CD14-positive monocyte (primary cell): ENCODE measurements around the gene NARF. TPM values are rescaled to one million over a fixed set of nuclear protein-coding genes. Genes with fewer than 3 reads are reported as not detected.

Source experiments
- DNase-seq, 3 donors: peaks; one replicate each; pipeline ENCODE4 v3.0.0-alpha.2; 2011 to 2022
- H2AFZ ChIP-seq: 2 replicates; pipeline ENCODE4 v1.6.0; 2012; ENCODE audit warnings: mild to moderate bottlenecking, low read depth, low read length, inconsistent platforms; ENCODE audit not compliant: insufficient read depth, poor library complexity, severe bottlenecking
- H3K27ac ChIP-seq, 2 donors: 1 replicate in 1 of 2; 2 replicates in 1 of 2; pipeline ENCODE4 v1.5.1; 2012 to 2013; ENCODE audit warnings: low read length in 2 of 2, control low read depth in 1 of 2, inconsistent platforms in 1 of 2, low read depth in 1 of 2, mild to moderate bottlenecking in 1 of 2
- H3K27me3 ChIP-seq, 2 donors: one replicate each; pipeline versions ENCODE4 v1.6.0 to v1.6.1; 2011 to 2013; ENCODE audit warnings: low read length in 2 of 2; ENCODE audit not compliant: control insufficient read depth in 2 of 2, insufficient read depth in 2 of 2
- H3K36me3 ChIP-seq, 2 donors: replicated peaks in 1 of 2; 1 replicate in 1 of 2; 2 replicates in 1 of 2; pipeline versions ENCODE4 v1.5.1 to v1.6.1; 2012 to 2013; ENCODE audit warnings: low read length in 2 of 2, control low read depth in 1 of 2, inconsistent platforms in 1 of 2, mild to moderate bottlenecking in 1 of 2; ENCODE audit not compliant: insufficient read depth in 2 of 2, control insufficient read depth in 1 of 2
- H3K4me1 ChIP-seq, 2 donors: 1 replicate in 1 of 2; 2 replicates in 1 of 2; pipeline versions ENCODE4 v1.5.1 to v1.6.1; 2012 to 2013; ENCODE audit warnings: low read length in 2 of 2, control low read depth in 1 of 2, inconsistent platforms in 1 of 2, mild to moderate bottlenecking in 1 of 2, moderate library complexity in 1 of 2; ENCODE audit not compliant: insufficient read depth in 2 of 2, control insufficient read depth in 1 of 2
- H3K4me2 ChIP-seq: replicated peaks from 2 replicates; pipeline ENCODE3; 2012; ENCODE audit warnings: low read length, moderate library complexity, mild to moderate bottlenecking; ENCODE audit not compliant: poor library complexity, severe bottlenecking; ENCODE audit errors: extremely low read depth
- H3K4me3 ChIP-seq, 3 experiments: fragments of 200-600 bp in 1 of 3; sonication (generic) in 1 of 3; replicated peaks in 1 of 3; 1 replicate in 2 of 3; 2 replicates in 1 of 3; pipeline ENCODE4 v1.5.1; 2011 to 2013; ENCODE audit warnings: low read length in 3 of 3, mild to moderate bottlenecking in 3 of 3, control low read depth in 2 of 3, low read depth in 2 of 3, inconsistent platforms in 1 of 3, moderate library complexity in 1 of 3
- H3K79me2 ChIP-seq: 2 replicates; pipeline ENCODE4 v1.6.0; 2012; ENCODE audit warnings: mild to moderate bottlenecking, control low read depth, inconsistent platforms, low read length, moderate library complexity; ENCODE audit not compliant: insufficient read depth
- H3K9ac ChIP-seq: 2 replicates; pipeline ENCODE4 v1.6.0; 2017; ENCODE audit warnings: low read length, mild to moderate bottlenecking; ENCODE audit not compliant: insufficient read depth, poor library complexity, severe bottlenecking
- H3K9me3 ChIP-seq, 2 donors: replicated peaks in 1 of 2; 1 replicate in 1 of 2; 2 replicates in 1 of 2; pipeline versions ENCODE4 v1.5.1 to v1.6.1; 2012 to 2013; ENCODE audit warnings: low read length in 2 of 2, control low read depth in 1 of 2; ENCODE audit not compliant: control insufficient read depth in 1 of 2, insufficient read depth in 1 of 2
- H4K20me1 ChIP-seq: 2 replicates; pipeline ENCODE4 v1.6.0; 2012; ENCODE audit warnings: mild to moderate bottlenecking, low read length, control low read depth, moderate library complexity; ENCODE audit not compliant: insufficient read depth
- H3K27ac Mint-ChIP-seq, 7 donors: one replicate each; pipeline ENCODE4 v1.8.0; 2020; ENCODE audit warnings: mild to moderate bottlenecking in 7 of 7, mixed read lengths in 7 of 7, moderate library complexity in 6 of 7, inconsistent platforms in 2 of 7
- H3K27me3 Mint-ChIP-seq, 3 donors: one replicate each; pipeline ENCODE4 v1.8.0; 2021 to 2022; ENCODE audit warnings: low read depth in 3 of 3, mild to moderate bottlenecking in 3 of 3, mixed read lengths in 3 of 3, moderate library complexity in 3 of 3, inconsistent platforms in 1 of 3
- H3K36me3 Mint-ChIP-seq, 2 donors: one replicate each; pipeline ENCODE4 v1.8.0; 2020; ENCODE audit warnings: mixed read lengths in 2 of 2, inconsistent platforms in 1 of 2, mild to moderate bottlenecking in 1 of 2
- H3K4me1 Mint-ChIP-seq: one replicate; pipeline ENCODE4 v1.8.0; 2020; ENCODE audit warnings: mild to moderate bottlenecking, mixed read lengths
- H3K4me3 Mint-ChIP-seq, 2 donors: one replicate each; pipeline ENCODE4 v1.8.0; 2020; ENCODE audit warnings: mild to moderate bottlenecking in 2 of 2, mixed read lengths in 2 of 2, moderate library complexity in 1 of 2
- H3K9me3 Mint-ChIP-seq, 7 donors: one replicate each; pipeline ENCODE4 v1.8.0; 2020 to 2022; ENCODE audit warnings: mixed read lengths in 7 of 7, mild to moderate bottlenecking in 6 of 7, moderate library complexity in 6 of 7, inconsistent platforms in 2 of 7
- CTCF ChIP-seq: fragments of 200-600 bp; IDR thresholded peaks from one replicate; pipeline ENCODE4 v1.8.0; 2022; ENCODE audit warnings: antibody characterized with exemption, mild to moderate bottlenecking
- WGBS: methylation state at CpG from one replicate; pipeline ENCODE4 v1.1.5; 2013; ENCODE audit warnings: missing lambda C conversion rate; ENCODE audit not compliant: insufficient coverage; 5-methylcytosine and 5-hydroxymethylcytosine counted together
- intact Hi-C, 2 donors: fragments of 100-400 bp; cut with micrococcal nuclease; formaldehyde crosslinking; loops; one replicate each; pipeline versions ENCODE4 v1.15.0 to v1.15.1; 2023
- polyA minus RNA-seq: library from RNA; depleted of rRNA, polyadenylated mRNA; stranded (reverse); fragments of >200 nt; gene quantifications from 2 replicates; pipeline ENCODE4 v1.2.3, GENCODE V29; 2012
- polyA plus RNA-seq, 3 donors: library from polyadenylated mRNA; depleted of rRNA in 1 of 3; unstranded in 2 of 3; stranded (reverse) in 1 of 3; fragments of 300-500 nt in 2 of 3; fragments of >200 nt in 1 of 3; fragmentation: Illumina TruSeq in 2 of 3; gene quantifications; 1 replicate in 2 of 3; 2 replicates in 1 of 3; pipeline ENCODE4 v1.2.3, GENCODE V29; 2012 to 2021
- total RNA-seq, 12 experiments: library from RNA in 1 of 12; stranded (reverse) in 1 of 12; fragments of 120-200 nt in 1 of 12; gene quantifications; one replicate each; pipeline ENCODE4 v1.2.4 and lab custom pipeline; 2013 to 2026; ENCODE audit warnings: mixed read lengths in 6 of 12, inconsistent platforms in 1 of 12

NARF gene
- total RNA-seq (2013): 36.4 TPM
- polyA plus RNA-seq (100 to 1,000 TPM in 2 of 3 donors, 10 to 100 TPM in 1; 91.2 to 101 (median 100) TPM), polyA minus RNA-seq (21.2 and 32.5 TPM in 2 replicates), total RNA-seq (lab: John Stamatoyannopoulos, UW) (21.6 to 81.3 (median 39.4) reads per million in 11 experiments)

GRCh38 chr17:82458179-82458884 lies at the start of gene NARF:
TSS of gene NARF (plus strand) at chr17:82458741. CDS start at chr17:82458804, 63 bp downstream.
- Histone ChIP-seq H3K4me1 (peaks cover 30 to 36% of the 10 kb centered on the region in 2 donors), H3K27me3 (no peaks in the 10 kb centered on the region), H3K36me3 (peaks cover 28 to 35% of the 10 kb centered on the region in 2 donors), H3K4me2 (peak within 1 kb of the TSS; percentile 96), H3K79me2 (peaks cover 26% of the 10 kb centered on the region), H3K9ac (peak within 1 kb of the TSS; percentile 99), H2AFZ (peak within 1 kb of the TSS; percentile 78), H3K27ac (peak within 1 kb of the TSS; percentile 95 to 99), H3K9me3 (no peaks in the 10 kb centered on the region), H4K20me1 (peaks cover 25% of the 10 kb centered on the region), H3K4me3 (peak within 1 kb of the TSS; percentile 78 to 89 (median 86))
- intact Hi-C loops: loop anchor here in 1 of 2 donors (1.0 to 10.0 kb wide), 4 partner anchors 8 to 424 kb away; partner anchors contain the start of genes CYBC1, DCXR, RAB40B and RAC3
- H3K36me3 Mint-ChIP-seq: peaks cover 31 to 38% of the 10 kb centered on the region in 2 donors
- peak within 1 kb of the TSS; percentile 97 to 99 (median 99) for H3K27ac Mint-ChIP-seq
- no peak for TF ChIP-seq CTCF
- DNase-seq: peak; percentile 96 to 97 (median 97)
- H3K4me1 Mint-ChIP-seq: peaks cover 27% of the 10 kb centered on the region
- WGBS: under 1% methylated on average over 85 of the region's 85 CpGs
- H3K4me3 Mint-ChIP-seq: peak within 1 kb of the TSS; percentile 88 to 94
- peaks cover 0 to 6% (median 2%) of the 10 kb centered on the region in 7 donors for H3K9me3 Mint-ChIP-seq
- H3K27me3 Mint-ChIP-seq: peaks cover 0 to 1% (median 0%) of the 10 kb centered on the region in 3 donors

GRCh38 chr17:82408938-82409318 lies 49.6 kb upstream of the NARF start:
- no peak overlapping the region for H3K27ac ChIP-seq
- H3K4me1 ChIP-seq: peaks cover 3 to 8% of the 10 kb centered on the region in 2 donors
- H4K20me1 ChIP-seq: peaks cover 12% of the 10 kb centered on the region
- no peak for TF ChIP-seq CTCF
- no peaks in the 10 kb centered on the region for H3K9me3 Mint-ChIP-seq
- WGBS: 95% methylated on average over 21 of the region's 21 CpGs
- peaks cover 33 to 40% of the 10 kb centered on the region in 2 donors for H3K36me3 Mint-ChIP-seq
- H3K4me3 Mint-ChIP-seq: no peak overlapping the region
- H3K4me1 Mint-ChIP-seq: peaks cover 13% of the 10 kb centered on the region
- H3K9me3 ChIP-seq: no peaks in the 10 kb centered on the region
- H3K79me2 ChIP-seq: no peaks in the 10 kb centered on the region
- intact Hi-C loops: no loop called here
- H3K4me3 ChIP-seq: no peak overlapping the region
- no peak overlapping the region for H3K27ac Mint-ChIP-seq
- no peak for DNase-seq
- no peak overlapping the region for H3K9ac ChIP-seq
- no peaks in the 10 kb centered on the region for H3K27me3 ChIP-seq
- peaks cover 0 to 6% (median 3%) of the 10 kb centered on the region in 3 donors for H3K27me3 Mint-ChIP-seq
- no peak overlapping the region for H3K4me2 ChIP-seq
- peaks cover 6 to 43% of the 10 kb centered on the region in 2 donors for H3K36me3 ChIP-seq
- H2AFZ ChIP-seq: no peak overlapping the region
